SW480 (cell line): ENCODE data around the gene YPEL4.

Experiments
- DNase-seq: peaks from one replicate; pipeline ENCODE4 v3.0.0-alpha.2; 2016; ENCODE audit warnings: low spot score

Gene YPEL4

DNA sequence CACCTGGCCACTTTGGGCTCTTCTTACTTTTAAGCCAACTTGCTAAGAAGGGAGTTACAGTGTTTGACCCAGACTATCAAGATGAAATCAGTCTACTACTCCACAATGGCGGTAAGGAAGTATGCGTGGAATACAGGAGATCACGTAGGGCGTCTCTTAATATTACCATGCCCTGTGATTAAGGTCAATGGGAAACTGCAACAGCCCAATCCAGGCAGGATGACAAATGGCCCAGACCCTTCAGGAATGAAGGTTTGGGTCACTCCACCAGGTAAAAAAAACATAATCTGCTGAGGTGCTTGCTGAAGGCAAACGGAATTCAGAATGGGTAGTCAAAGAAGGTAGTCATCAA is 1.0 kb upstream of the YPEL4 start:
- no peak for DNase-seq

DNA sequence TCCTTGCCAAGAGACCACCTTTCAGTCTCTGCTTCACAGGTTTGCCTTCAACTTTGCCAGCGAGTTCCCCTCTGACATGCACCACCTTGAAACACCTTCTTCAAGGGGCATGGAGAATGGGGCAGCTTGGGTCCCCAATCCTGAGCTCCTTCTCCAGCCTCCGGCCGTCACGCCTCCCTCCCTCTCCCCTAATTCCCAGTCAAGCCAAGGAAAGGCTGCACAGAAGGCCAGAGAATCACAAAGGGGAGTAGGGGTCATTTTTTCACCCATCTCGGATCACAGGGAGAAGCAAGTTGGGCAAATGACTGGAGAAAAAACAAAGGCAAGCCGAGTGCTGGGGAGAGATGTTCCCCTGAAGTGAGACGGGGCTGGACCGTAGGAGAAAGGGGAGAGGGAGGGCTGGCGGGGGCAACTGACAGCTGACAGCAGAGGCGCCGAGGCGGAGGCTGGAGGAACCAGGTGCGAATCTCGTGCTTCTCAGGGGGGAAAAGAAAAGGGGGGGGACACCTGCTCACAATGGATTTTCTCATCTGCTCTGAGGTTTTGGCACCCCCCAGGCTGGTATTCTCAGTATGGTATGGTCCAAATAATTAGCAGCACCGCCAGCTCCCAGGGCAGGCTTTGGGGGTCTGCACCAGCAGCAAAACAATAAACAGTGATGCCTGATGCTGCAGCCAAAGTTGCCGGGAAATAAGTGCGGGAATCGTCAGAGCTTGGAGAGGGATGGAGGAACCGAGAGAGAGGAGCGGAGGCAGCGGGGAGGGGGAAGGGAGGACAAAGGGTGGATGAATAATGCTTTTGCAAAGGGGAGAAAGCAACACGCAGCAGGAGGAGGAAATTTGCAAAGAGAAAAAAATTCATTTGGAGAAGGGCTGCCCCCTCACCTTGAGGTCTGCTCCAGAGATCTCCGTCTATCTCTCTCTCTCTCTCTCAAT is 644 bp downstream of the YPEL4 start:
- no peak for DNase-seq

DNA sequence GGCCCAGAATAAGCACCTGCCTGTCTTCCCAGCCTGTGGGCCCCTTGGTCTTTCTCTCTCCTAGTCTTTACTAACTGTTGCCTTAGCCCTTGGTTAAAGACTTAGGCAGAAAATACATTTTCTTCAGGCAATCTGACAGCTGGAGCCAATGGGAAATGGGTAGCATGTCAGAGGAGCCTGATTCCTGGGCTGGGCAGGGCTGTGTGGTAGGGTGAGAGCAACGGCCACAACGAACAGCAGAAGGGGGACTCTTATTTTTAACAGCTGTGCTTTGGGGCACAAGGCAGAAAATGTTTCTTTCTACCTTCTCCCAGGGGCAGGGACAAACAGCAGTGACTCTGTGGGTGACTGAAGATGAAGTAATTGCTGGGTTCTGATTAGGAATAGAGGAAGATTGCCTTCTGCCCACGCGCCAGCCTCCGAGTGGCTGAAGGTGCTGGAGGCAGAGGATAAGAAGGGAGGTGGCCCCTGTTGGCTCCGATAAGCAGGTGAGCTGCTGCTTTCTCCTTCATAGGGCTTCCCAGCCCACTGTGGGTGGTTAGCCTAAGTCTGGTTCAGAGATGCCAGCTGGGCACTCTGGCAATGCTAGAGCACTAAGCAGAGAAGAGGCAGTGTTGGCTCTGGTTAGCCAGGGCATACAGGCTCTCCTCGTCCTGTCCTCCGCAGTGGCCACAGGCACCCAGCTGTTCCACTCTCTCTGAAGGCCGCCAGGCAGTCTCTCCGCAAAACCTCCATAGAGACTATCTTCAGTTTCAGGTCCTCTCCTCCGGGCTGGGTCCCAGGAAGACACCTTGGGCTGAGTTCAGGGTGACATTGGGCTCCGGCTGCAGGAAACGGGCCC is 1.5 kb downstream of the YPEL4 start:
- DNase-seq, result no peak

DNA sequence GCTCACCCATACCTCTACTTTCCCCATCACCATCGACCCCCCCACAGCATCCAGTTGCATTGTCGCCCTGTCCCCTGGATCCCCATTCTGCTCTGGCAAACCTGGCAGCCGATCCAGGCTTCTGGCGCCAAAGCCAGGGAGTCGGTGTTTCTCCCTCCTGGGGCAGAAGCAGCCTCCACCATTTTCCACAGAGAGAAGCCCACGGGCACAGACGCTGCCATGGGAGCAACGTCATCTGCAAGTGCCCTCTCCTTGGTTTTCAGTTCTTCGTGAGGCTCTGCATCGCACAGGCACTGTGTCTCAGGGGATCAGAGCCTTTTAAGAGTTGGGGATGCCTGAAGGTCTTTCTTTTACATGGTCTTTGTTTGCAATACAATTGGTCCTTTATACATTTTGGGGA is 2.3 kb downstream of the YPEL4 start:
- no peak for DNase-seq

DNA sequence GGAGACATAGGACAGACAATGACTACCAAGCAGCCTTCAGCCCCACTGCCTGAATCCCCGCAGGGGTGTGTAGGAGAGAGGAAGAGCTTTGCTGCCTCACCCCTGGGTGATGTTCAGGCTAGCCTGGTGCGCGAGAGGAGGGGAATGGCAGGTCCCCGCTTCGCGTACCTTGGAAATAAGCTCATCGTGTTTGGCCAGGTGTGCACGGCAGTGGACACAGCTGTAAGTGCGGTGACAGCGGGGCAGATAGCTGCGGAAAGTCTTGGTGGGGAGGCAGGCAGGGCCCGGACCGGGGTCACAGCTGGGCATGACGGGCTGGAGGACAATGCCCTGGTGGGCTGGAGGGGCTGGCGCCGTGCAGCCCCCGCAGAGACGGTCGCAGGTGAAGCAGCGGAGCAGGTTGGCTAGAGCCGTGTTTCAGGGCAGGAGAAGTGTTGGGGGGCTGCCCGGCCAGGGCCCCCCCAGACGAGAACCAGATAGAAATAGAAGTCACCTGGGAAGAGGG is 2.9 kb downstream of the YPEL4 start:
- no peak for DNase-seq

DNA sequence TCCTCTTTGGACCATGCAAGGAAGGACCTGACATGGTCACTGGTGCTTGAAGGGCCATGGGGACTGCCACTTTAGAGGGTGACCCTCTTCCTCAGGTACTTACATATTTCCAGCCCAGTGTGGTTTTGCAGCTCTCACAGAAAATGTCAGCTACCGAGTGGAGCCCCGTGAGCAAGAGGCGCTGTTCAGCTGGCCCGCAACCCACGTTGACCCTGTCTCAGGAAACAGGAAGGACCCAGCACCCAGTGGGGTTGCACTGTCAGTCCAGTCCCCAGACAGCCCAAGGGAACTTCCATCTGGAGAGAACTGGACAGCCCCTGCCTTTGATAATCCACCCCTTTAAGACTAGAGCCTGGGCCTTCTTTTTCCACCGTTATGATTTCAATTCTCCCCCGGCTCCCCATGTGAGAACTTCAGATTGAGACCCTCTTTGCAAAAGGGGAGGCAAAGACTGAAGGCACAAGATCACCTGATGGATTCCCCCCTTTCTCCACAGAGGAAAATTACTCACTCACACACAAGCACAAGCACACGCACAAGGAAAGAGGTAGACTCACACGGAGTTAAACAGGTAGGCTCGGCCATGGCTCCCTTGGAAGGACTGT is 3.4 kb downstream of the YPEL4 start:
- no peak for DNase-seq

DNA sequence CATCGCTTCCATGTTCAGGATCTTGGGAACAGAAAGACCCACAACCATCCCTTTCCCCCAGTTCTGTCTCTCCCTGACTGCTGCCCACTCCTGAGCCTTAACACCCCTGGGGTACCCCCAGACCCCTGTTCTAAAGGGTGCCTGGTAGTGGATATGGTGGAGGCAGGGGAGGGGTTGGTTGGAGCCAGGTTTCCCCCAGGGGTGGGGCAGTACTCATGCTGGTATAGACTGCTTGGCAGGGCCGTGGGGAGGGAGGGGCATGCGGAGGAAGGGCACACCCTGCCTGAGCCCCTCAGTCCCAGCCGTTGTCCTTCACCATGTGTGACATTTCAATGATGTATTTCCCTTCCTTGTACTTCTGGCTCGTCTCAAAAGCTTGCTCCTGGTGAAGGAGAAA is 4.0 kb downstream of the YPEL4 start:
- DNase-seq, result no peak

DNA sequence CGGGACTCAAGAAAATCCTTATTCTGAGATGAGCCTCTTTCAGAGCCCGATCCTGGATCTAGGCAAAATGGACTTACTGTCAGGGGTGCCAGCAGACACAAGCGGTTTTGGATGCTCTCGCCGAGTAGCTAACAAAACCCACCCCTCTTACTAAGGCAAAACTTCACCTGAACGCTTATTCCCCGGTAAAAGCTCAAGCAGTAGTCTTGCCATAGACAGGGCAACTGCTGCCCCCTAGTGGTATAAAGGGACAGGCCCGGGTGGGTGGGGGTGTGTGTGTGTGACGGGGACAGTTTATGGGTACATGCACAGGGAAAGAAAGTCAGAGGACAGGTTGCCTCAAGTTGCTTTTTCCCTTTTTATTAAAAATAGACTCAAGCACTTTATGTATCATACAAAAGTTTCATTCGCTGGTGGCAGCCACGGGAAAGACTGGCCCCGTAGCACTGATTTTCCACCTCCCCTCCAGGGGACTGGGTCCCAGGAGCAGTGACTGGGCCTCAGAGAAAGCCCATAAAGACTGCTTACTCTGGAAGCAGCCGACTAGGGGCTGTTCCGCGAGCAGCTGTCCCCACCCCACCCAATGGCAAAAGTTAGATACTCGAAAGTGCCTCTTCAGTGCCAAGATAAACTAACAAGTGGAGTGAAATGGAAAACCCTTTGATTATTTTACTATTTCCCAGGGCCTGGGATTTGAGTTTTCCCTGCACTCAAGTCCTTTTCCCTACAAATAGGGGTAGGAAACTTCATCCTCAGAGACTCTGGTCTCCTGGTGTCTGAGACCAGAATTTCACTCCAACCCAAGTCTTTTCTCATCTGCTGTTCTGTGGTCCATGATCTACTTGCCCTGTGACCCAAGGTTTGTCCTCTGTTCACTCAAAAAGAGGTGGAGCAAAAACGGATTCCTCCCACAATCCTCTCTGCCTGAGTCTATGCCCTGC is 4.7 kb downstream of the YPEL4 start:
- peak; percentile 73 for DNase-seq

DNA sequence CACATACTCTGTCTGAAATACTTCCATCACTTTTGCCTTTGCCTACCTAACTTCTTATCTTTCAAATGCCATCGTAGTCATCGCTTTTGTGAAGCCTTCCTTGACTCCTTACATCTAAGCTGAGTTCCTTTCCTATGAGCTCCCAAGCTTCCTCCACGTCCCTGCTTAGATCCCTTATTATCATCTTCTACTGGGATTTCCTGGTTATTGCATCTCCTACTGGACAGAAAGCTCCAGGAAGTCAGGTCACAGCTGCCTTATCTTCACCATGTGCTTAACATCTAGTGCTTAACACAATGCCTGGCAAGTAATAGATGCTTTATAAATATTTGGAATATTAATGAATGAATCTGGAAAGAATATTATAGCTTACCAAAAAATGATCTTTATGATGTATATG is 5.9 kb downstream of the YPEL4 start:
- DNase-seq, result no peak

DNA sequence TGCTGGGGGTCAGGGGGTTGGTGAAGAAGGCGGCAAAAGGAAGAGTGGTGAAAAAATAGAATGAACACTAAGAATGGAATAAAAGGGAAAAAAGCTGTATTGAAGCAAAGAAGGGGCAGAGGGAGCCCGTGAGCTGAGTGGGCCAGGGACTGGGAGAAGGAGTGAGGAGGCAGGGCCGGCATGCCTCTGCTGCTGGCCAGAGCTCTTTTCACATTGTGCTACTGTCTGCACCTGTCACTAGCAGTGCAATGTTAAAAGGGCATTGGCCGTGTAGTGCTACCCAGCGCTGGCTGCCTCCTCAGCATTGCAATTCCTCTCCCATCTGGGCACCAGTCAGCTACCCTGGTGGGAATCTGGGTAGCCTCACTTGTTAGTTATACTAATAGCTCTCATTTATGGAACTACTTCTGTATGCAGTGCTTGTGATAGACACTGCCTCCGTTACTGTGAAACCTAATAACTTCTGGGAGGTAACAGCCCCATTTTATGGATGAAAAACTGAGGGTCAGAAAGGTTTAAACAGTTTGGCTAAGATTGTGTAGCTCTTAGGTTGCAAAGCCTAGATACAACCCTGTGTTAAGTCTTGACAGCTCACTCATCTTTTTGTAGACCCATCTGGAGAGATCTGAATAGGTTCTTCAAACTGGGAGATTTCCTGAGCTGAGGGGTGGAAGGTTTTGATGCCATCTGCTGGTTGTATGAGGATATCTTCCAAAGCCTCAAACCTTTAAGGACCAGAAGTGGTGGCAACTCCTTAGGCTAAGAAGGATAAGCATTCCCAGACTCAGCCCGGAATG is 8.5 kb downstream of the YPEL4 start:
- peak; percentile 69 for DNase-seq

DNA sequence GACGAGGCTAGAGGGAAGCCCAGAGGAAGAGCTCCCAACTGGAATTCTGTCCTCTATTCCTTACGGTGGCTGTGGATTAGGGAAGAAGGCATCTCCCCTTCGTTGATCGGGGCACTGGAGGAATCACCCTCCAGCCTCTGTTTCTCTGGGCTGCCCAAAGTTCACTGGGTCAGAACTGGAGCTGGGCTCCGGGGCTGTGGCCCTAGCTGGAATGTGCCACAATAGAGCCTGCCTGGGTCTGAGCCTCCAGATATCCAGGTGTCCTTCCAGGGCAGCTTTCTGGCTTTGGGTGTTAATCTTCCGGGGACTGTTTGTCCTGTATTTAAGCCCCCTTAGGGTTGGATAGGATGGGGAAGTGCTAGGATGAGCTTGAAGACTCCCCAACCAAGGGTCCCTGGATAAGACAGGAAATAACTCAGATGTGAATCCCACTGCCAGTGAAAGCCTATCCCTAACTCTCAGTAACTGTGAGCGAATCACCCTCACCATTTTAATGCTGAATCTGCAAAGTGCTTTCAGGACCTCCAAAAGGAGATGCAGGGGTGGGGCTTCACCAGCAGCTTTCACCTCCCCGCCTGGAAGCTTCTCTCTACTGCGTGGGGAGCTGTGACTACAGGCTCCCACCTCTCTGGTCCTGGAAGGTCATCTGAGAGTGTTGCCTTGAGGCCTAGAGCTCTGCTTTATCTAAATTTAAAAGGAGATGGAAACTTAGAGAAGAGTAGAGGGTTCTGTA is 9.5 kb downstream of the YPEL4 start:
- DNase-seq, result no peak

DNA sequence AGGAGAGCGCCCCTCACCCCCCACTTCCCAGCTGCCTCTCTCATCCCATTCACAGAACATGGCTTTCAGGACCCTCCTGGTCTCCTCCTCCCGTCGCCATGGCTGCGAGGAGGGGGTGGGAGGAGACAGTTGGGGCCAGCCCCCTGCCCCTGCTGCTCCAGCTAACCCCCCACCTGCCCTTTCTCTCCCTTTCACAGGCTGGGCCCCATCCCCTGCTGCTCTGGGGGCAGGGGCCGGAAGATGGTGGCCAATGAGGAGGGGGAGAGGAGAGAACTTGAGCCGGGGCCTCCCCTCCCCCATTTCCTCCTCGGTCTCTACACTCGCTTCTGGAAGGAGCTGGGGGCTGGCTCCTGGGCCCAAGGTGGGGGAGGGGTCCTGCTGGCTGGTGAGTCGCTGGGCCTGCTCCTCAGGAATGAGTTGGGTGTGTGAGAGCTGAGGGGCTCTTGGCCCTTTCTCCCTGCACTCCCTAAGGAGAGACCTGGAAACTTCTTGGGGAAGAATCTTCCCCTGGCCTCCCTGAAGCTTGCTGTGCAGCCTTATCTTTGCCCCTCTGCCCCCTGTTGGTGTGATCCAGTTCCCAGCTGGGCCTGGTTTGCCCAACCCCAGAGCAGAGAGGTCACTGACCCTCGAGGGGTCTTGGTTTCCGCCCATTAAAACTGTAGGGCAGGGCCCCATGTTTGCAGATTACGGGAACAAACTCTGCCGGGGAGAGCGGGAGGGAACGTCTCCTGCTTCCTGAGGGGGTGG is 10.2 kb downstream of the YPEL4 start:
- no peak for DNase-seq

DNA sequence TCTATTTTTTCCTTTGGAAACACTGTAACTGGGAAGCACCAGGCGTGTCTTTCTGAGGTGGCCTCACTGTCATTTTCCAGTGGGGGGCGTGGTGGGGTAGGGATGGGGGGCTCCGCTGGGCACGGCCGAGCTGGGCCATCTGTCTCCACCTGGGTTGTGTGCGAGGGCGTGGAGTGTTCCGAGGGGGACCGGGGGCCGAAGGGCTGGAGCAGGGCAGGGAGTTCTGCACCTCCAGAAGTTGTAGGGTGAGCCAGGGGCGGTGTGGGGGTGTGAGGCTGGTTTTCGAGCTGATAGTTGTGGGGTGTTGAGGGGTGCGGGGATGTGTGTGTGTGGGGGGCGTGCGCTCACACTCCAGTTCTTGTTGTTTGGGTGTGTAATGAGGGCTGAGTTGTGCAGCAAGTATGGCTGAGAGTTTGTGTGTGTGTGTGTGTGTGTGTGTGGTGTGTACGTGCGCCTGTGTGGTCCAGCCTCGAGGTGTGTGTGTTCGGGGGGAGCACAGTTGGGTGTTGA is 10.8 kb downstream of the YPEL4 start:
- DNase-seq, result no peak

DNA sequence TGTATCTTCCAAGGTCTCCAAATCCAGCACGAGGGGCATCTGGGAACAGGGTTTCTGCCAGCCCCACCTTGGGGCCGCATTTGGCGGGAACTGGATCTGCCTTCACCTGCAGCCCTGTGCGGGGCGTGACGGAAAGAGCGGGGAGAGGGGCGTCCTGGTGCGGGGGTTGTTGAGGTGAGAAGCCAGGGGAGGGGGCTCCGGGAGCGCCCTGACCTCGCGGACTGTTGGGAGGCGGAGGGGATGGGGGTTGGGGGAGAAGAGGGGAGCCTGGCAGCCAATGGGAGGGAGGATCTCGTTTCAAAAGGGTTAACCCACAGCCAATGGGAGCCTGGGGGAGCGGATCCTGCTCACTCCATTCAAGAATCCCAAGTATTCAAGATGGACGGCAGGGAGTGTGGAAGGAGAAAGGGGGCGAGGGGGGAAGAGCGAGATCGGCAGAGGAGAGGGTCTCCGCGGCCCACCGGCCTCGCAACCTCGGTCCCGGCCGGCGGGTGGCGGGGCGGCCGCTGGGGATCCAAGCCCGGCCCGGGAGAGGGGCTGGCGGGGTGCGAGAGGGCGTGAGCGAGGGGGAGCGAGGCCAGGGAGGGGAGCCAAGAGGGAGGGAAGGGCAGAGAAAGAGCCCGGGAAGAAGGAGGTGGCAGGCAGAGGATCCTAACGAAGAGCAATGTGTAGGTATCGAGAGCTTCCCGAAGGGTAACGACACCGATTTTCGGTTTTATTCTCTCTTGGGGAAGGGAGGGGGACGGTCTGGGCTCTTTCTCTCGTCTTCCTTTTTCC is 11.5 kb downstream of the YPEL4 start:
- DNase-seq, result no peak

DNA sequence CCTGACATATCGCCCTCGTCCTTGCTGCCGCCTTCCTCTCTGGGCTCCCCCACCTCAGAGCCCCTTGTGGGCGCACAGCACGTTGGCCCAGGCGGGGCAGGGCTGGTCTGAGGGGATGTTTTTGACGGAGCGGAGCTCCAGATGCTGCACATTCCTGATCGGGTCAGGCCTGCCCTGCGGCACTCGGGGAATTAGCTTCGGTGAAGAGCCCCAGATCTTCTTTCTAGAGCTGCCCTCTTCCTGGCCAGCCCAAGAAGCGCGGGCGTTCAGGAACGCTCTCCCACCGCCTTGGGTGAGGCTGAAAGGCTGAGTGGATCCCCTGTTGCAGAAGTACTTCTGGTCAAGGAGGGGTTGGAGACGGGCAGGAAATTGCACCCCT is 12.1 kb downstream of the YPEL4 start:
- no peak for DNase-seq

DNA sequence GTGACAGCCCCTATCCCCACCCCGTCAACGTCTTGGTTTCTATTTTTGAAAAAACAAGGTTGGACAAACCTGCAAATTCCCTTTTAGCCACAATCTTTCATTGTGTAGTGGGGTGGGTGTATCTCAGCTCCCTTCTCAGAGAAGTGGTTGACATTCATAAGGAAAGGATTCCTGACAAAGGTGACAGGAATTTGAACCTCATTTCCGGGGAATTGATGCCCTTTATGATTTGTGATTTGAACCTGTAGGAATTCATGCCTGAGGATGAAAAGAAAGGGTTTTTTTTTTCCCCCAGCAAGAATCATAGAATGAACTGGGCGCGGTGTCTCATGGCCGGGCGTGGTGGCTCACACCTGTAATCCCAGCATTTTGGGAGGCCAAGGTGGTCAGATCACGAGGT is 14.5 kb downstream of the YPEL4 start:
- peak; percentile 17 for DNase-seq

DNA sequence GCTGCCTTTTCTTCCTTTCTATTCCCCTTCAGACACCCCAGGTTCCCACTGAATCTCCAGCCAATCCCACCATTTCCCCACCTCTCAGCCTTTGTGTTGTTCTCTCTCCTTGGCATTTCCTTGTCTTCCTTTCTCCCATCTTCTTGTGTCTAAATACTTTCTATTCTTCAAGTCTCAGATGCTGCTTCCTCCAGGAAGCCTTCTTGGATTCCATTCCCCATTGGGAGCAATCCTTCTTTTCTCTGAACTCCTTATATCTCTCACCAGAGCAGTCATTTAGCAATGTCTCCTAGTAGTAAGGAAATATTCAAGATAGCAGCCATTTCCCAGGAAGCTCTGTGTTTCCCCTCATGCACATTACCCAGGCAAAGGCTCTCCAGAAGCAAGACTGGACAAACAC is 15.4 kb downstream of the YPEL4 start:
- DNase-seq, result no peak

DNA sequence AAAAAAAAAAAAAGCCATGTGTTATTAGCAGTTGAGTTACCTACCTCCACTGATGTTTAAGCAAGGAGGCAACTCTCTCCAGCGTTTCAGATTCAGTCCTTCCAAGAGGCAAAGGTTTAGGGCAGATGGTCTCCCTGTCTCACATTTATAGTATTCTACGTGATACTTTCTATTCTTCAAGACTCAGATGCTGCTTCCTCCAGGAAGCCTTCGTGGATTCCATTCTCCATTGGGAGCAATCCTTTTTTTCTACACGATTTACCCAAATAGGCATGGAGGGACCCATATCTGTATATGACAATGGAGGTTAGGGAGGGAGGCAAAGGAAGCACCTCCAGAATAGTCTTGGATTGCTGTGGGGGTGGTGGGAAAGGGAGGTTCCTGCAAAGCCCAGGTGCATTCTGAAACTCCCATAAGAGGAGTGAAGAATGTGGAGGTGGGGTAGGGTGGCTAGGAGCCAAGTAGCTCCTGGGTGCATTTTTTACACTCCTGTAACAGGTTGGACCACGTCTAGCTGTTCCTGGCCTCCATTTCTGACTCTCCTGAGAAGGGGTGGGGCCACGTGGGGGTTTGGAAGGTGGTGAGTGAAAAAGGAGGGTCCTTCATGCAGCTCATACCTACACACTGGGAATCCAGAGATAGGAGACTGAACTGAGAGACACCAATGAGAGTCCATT is 16.2 kb downstream of the YPEL4 start:
- DNase-seq, result no peak
